ENCODE results near the gene PTPRE.

DNA sequence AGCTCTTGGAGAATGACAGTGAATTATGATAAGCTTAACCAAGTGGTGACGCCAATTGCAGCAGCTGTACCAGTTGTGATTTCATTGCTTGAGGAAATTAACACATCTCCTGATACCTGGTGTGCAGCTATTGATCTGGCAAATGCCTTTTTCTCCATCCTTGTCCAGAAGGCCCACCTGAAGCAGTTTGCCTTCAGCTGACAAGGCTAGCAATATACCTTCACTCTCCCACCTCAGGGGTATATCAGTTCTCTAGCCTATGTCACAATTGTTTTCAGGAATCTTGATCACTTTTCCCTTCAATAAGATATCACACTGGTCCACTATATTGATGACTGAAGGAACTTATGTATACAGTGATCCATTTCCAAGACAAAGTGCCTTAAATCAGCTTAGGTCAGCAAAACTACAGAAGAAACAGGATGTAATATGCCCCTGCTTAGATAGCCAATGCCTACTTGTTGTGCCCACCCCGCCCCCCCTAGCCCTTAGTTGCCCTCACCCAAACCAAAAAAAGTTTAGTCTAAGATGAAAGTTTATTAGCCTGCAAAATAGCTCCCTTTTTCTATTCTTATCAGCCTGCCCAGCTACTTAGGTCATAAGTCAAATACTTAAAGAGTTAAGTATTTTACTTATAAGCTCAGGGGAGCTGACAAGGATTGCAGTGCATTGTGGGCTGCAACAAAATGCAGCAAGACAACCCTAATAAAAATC is 45.1 kb downstream of the PTPRE start:
- TF ChIP-seq GATA2 (IDR thresholded peaks at IDR 0.05; ENCODE audit: low read depth, low read length) (no peak), GATA3 (IDR thresholded peaks at IDR 0.05; ENCODE audit: low read depth, low read length) (no peak)

Data from SH-SY5Y (cell line).